Activated T-cell treated with anti-CD3 and anti-CD28 coated beads for 4 hours (primary cell): ENCODE measurements around the gene CLIP2.
"Not testable (repeated sequence)": the region's sequence is repeated elsewhere in the genome, so short reads cannot be mapped to it uniquely, and the experiment has no call there.

Experiments
- DNase-seq: peaks from one replicate; pipeline ENCODE4 v3.0.0-alpha.2; 2020

Gene CLIP2

GRCh38 chr7:74338366-74339108 lies 49.3 kb downstream of the CLIP2 start:
- DNase-seq, result no peak

GRCh38 chr7:74339648-74340047 lies 50.4 kb downstream of the CLIP2 start:
- DNase-seq, result not testable (repeated sequence)

GRCh38 chr7:74343281-74344131 lies 54.3 kb downstream of the CLIP2 start:
- DNase-seq, result no peak

- no peak for DNase-seq
These were observed 54.9 kb downstream of the CLIP2 start for GRCh38 chr7:74344132-74344496.

- DNase-seq, result no peak
These were observed 55.6 kb downstream of the CLIP2 start for GRCh38 chr7:74344786-74345185.

GRCh38 chr7:74345970-74346369 lies 56.8 kb downstream of the CLIP2 start:
- DNase-seq, result no peak

GRCh38 chr7:74349621-74350020 lies 60.4 kb downstream of the CLIP2 start:
- no peak for DNase-seq

GRCh38 chr7:74350751-74351150 lies 61.5 kb downstream of the CLIP2 start:
- no peak for DNase-seq

GRCh38 chr7:74351836-74352235 lies 62.6 kb downstream of the CLIP2 start:
- no peak for DNase-seq

- DNase-seq, result not testable (repeated sequence)
These were observed 63.4 kb downstream of the CLIP2 start for GRCh38 chr7:74352551-74353138.

- no peak for DNase-seq
These were observed 64.8 kb downstream of the CLIP2 start for GRCh38 chr7:74354009-74354408.

GRCh38 chr7:74355091-74355490 lies 65.9 kb downstream of the CLIP2 start:
- no peak for DNase-seq

GRCh38 chr7:74356589-74357315 lies 67.5 kb downstream of the CLIP2 start:
- DNase-seq, result no peak

GRCh38 chr7:74360008-74360407 lies 70.8 kb downstream of the CLIP2 start:
- DNase-seq, result no peak

GRCh38 chr7:74362266-74362665 lies 73.1 kb downstream of the CLIP2 start:
- DNase-seq, result no peak

GRCh38 chr7:74364061-74364460 lies 74.9 kb downstream of the CLIP2 start:
- DNase-seq, result no peak

- no peak for DNase-seq
These were observed 76.3 kb downstream of the CLIP2 start for GRCh38 chr7:74365322-74366022.

- no peak for DNase-seq
These were observed 82.5 kb downstream of the CLIP2 start for GRCh38 chr7:74371381-74372341.

GRCh38 chr7:74372511-74373111 lies 83.4 kb downstream of the CLIP2 start:
- DNase-seq, result no peak

- no peak for DNase-seq
These were observed 84.3 kb downstream of the CLIP2 start for GRCh38 chr7:74373536-74373935.

GRCh38 chr7:74375726-74376220 lies 86.6 kb downstream of the CLIP2 start:
- DNase-seq, result no peak
